PC-9 (cell line): ENCODE measurements around the gene BORCS5. TPM values are rescaled to one million over a fixed set of nuclear protein-coding genes. Genes with fewer than 3 reads are reported as not detected.
A peak's percentile ranks its signal among the peaks of the same experiment; 100 is the strongest.

Experiments
- BruUV-seq: library from RNA; stranded (reverse); fragments of 400-500 nt; replicated peaks from 2 replicates; lab custom pipeline; 2021; lab: Mats Ljungman, UMichigan
- CTCF ChIA-PET: fragments of 300-600 bp; sonication (Branson Sonifier 250); formaldehyde crosslinking; loops from one replicate; lab custom pipeline; 2022; ENCODE audit warnings: antibody characterized with exemption; lab: Charles Lee
- POLR2A ChIA-PET: fragments of 300-600 bp; sonication (Branson Sonifier 250); formaldehyde crosslinking; loops from one replicate; lab custom pipeline; 2022; ENCODE audit warnings: antibody characterized with exemption; ENCODE audit not compliant: unreplicated experiment; lab: Charles Lee
- DNase-seq, 2 experiments: peaks; one replicate each; pipeline versions ENCODE4 v3.0.0 to v3.0.0-alpha.2; 2015 to 2022; ENCODE audit warnings: mixed read lengths in 1 of 2
- H2AFZ ChIP-seq: fragments of 200-600 bp; sonication (generic); 2 replicates; pipeline ENCODE4 v1.8.1; 2017; ENCODE audit warnings: antibody characterized with exemption
- H3F3A ChIP-seq: fragments of 200-600 bp; sonication (generic); 2 replicates; pipeline ENCODE4 v1.8.1; 2017; ENCODE audit warnings: antibody characterized with exemption, mild to moderate bottlenecking, low read depth; ENCODE audit not compliant: insufficient read depth
- H3K27ac ChIP-seq: fragments of 200-600 bp; sonication (generic); 2 replicates; pipeline ENCODE4 v1.6.1; 2016; ENCODE audit warnings: mixed run types
- H3K27me3 ChIP-seq: fragments of 200-600 bp; sonication (generic); 2 replicates; pipeline ENCODE4 v1.6.1; 2016; ENCODE audit warnings: low read depth, mixed run types; ENCODE audit not compliant: insufficient read depth
- H3K36me3 ChIP-seq: fragments of 200-600 bp; sonication (generic); 2 replicates; pipeline ENCODE4 v1.6.1; 2016; ENCODE audit warnings: low read depth, mixed run types
- H3K4me1 ChIP-seq: fragments of 200-600 bp; sonication (generic); replicated peaks from 2 replicates; pipeline ENCODE4 v1.6.1; 2016; ENCODE audit warnings: mixed run types; ENCODE audit not compliant: insufficient read depth
- H3K4me2 ChIP-seq: fragments of 200-600 bp; sonication (generic); 2 replicates; pipeline ENCODE4 v1.6.1; 2017; ENCODE audit warnings: mixed run types
- H3K4me3 ChIP-seq: fragments of 200-600 bp; sonication (generic); 2 replicates; pipeline ENCODE4 v1.6.1; 2016; ENCODE audit warnings: mixed run types
- H3K79me2 ChIP-seq: fragments of 200-600 bp; sonication (generic); 2 replicates; pipeline ENCODE4 v1.6.1; 2017; ENCODE audit warnings: low read depth, mixed run types
- H3K9me2 ChIP-seq: fragments of 200-600 bp; sonication (generic); 2 replicates; pipeline ENCODE4 v1.8.1; 2017; ENCODE audit warnings: mild to moderate bottlenecking; ENCODE audit not compliant: insufficient read depth
- H3K9me3 ChIP-seq: fragments of 200-600 bp; sonication (generic); 2 replicates; pipeline ENCODE4 v1.8.1; 2016; ENCODE audit warnings: low read depth; ENCODE audit not compliant: insufficient read depth
- H4K20me1 ChIP-seq: fragments of 200-600 bp; sonication (generic); 2 replicates; pipeline ENCODE4 v1.8.1; 2017; ENCODE audit not compliant: insufficient read depth
- EZH2 ChIP-seq: fragments of 200-600 bp; sonication (generic); IDR thresholded peaks from 2 replicates; pipeline ENCODE4 v1.8.0; 2017; ENCODE audit warnings: antibody characterized with exemption, low read depth
- intact Hi-C: fragments of 100-400 bp; cut with micrococcal nuclease; formaldehyde crosslinking; loops from one replicate; pipeline ENCODE4 v1.10.0; 2022; ENCODE audit not compliant: unreplicated experiment
- total RNA-seq: library from RNA; stranded (reverse); gene quantifications from 2 replicates; pipeline ENCODE4 v1.2.3, GENCODE V29; 2021
- TF ChIP-seq, protein P1 (sequence below): fragments of 200-600 bp; sonication (generic); conservative IDR thresholded peaks from 2 replicates; pipeline ENCODE4 v1.6.1; 2017; ENCODE audit warnings: mixed run types, antibody characterized with exemption, mild to moderate bottlenecking, moderate library complexity

Gene BORCS5
- total RNA-seq, 1 experiment from 2014 or later: 19.7 TPM

DNA sequence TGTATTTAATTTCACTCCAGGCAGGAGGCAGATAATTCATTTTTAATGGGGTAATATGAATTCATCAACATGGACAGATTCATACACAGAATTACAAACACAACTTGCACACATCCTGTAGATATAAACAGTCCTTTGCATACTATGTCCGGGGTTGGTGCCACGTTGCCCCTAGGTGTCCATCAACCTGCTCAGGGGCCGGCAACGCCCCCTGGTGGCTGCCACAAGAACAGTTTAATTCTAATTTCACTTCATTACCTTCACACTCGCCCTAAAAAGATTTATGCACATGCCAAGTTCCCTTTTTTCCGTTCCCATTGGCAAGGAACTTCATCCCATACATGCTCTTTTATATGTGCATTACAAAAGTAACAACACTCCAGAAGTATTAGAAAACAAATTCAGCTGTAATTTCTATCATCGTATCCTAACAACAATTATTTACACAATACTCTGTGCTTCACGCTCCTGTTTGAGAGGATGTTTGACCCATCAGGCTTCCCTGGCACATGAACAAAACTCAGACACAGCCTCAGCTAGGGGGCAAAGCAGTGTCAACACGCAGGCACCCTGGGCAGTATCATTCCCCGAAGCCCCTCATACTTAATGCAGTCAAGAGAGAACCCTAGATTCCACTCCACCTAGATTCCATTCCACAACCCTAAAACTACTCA, 22.4 kb upstream of the BORCS5 start:
- no peak for TF ChIP-seq EZH2
- TF ChIP-seq, protein P1, sequence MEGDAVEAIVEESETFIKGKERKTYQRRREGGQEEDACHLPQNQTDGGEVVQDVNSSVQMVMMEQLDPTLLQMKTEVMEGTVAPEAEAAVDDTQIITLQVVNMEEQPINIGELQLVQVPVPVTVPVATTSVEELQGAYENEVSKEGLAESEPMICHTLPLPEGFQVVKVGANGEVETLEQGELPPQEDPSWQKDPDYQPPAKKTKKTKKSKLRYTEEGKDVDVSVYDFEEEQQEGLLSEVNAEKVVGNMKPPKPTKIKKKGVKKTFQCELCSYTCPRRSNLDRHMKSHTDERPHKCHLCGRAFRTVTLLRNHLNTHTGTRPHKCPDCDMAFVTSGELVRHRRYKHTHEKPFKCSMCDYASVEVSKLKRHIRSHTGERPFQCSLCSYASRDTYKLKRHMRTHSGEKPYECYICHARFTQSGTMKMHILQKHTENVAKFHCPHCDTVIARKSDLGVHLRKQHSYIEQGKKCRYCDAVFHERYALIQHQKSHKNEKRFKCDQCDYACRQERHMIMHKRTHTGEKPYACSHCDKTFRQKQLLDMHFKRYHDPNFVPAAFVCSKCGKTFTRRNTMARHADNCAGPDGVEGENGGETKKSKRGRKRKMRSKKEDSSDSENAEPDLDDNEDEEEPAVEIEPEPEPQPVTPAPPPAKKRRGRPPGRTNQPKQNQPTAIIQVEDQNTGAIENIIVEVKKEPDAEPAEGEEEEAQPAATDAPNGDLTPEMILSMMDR: peak; percentile 89
- no peak overlapping the region for H2AFZ ChIP-seq
- no TSS peak for BruUV-seq
- DNase-seq: peak in 1 of 2 experiments; percentile 57
- no peak overlapping the region for H3K4me3 ChIP-seq
- ChIA-PET CTCF (interaction anchor here (0.7 to 1.7 kb wide), 3 partner anchors 15 to 486 kb away, joined by 3 to 4 read pairs (median 4); partner anchors contain the start of gene MANSC1), POLR2A (no interaction called here)
- no peaks in the 10 kb centered on the region for H3K27me3 ChIP-seq
- no peaks in the 10 kb centered on the region for H4K20me1 ChIP-seq
- intact Hi-C loops: loop anchor here (1.0 to 10.0 kb wide), 9 partner anchors 52 to 830 kb away; no protein-coding TSS in a partner anchor
- H3K79me2 ChIP-seq: peaks cover 5% of the 10 kb centered on the region; the same call in 1 of the 2 replicates
- H3K27ac ChIP-seq: no peak overlapping the region
- H3K4me2 ChIP-seq: no peak overlapping the region
- peaks cover 44% of the 10 kb centered on the region for H3K4me1 ChIP-seq
- H3K9me2 ChIP-seq: no peaks in the 10 kb centered on the region
- no peaks in the 10 kb centered on the region for H3K9me3 ChIP-seq
- H3K36me3 ChIP-seq: 0 out of 2 replicates have a peak, but pooled peaks cover 6% of the 10 kb centered on the region
- H3F3A ChIP-seq: peaks cover 35% of the 10 kb centered on the region

DNA sequence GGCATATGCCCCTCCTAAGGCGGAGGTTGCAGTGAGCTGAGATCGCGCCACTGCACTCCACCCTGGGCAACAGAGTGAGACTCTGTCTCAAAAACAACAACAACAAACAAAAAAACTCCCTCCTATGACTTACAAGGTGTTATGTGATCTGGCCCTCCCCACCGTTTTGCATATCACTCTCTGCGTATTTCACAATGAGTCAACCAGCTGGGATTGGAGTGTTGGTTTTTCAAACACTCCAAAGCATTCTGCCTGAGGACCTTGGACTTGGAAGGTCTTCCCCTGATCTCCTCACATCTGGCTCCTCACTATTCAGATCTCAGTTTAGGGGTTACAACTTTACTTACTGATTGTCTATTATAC, 20.8 kb upstream of the BORCS5 start:
- Histone ChIP-seq H3K9me3 (no peaks in the 10 kb centered on the region), H3K9me2 (no peaks in the 10 kb centered on the region), H2AFZ (no peak overlapping the region), H3K4me3 (no peak overlapping the region), H3K27ac (no peak overlapping the region), H3F3A (peaks cover 27% of the 10 kb centered on the region), H4K20me1 (no peaks in the 10 kb centered on the region), H3K36me3 (no peaks in the 10 kb centered on the region), H3K4me1 (peaks cover 43% of the 10 kb centered on the region), H3K27me3 (no peaks in the 10 kb centered on the region), H3K79me2 (peaks cover 5% of the 10 kb centered on the region; the same call in 1 of the 2 replicates), H3K4me2 (no peak overlapping the region)
- CTCF ChIA-PET: interaction anchor here (0.6 to 1.2 kb wide), 2 partner anchors 8 to 1838 kb away, joined by 5 read pairs; no protein-coding TSS in a partner anchor
- DNase-seq: peak in 1 of 2 experiments; percentile 32
- POLR2A ChIA-PET: interaction anchor here (0.6 kb wide), 1 partner anchor 14 kb away, joined by 10 read pairs; no protein-coding TSS in a partner anchor
- TF ChIP-seq, protein P1: no peak
- TF ChIP-seq EZH2: no peak
- no TSS peak for BruUV-seq
- intact Hi-C loops: loop anchor here (10.0 kb wide), 3 partner anchors 601 to 831 kb away; no protein-coding TSS in a partner anchor

DNA sequence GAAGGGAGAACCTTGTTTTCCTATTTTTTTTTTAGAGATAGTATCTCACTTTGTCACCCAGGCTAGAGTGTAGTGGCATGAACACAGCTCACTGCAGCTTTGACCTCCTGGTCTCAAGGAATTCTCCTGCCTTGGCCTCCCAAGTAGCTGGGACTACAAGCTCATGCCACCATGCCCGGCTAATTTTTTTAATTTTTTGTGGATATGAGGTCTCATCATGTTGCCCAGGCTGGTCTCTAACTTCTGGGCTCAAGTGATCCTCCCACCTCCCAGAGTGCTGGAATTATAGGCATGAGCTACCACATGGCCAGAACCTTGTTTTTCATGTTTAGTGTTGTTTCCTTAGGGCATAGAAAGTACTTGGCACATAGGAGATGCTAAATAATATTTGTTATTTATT, 20.4 kb upstream of the BORCS5 start:
- Histone ChIP-seq H3K4me2 (no peak overlapping the region), H3K79me2 (peaks cover 5% of the 10 kb centered on the region; the same call in 1 of the 2 replicates), H3K9me2 (no peaks in the 10 kb centered on the region), H3F3A (peaks cover 28% of the 10 kb centered on the region), H3K4me3 (no peak overlapping the region), H2AFZ (no peak overlapping the region), H3K36me3 (no peaks in the 10 kb centered on the region), H4K20me1 (no peaks in the 10 kb centered on the region), H3K27ac (no peak overlapping the region), H3K4me1 (peaks cover 38% of the 10 kb centered on the region), H3K27me3 (no peaks in the 10 kb centered on the region), H3K9me3 (no peaks in the 10 kb centered on the region)
- DNase-seq: no peak
- ChIA-PET CTCF (interaction anchor here (0.6 to 1.2 kb wide), 2 partner anchors 9 to 1838 kb away, joined by 5 read pairs; no protein-coding TSS in a partner anchor), POLR2A (interaction anchor here (0.6 to 0.7 kb wide), 2 partner anchors 13 to 123 kb away, joined by 3 to 10 read pairs; no protein-coding TSS in a partner anchor)
- TF ChIP-seq EZH2: no peak
- TF ChIP-seq, protein P1: no peak
- TSS peak; percentile 59 for BruUV-seq
- intact Hi-C loops: loop anchor here (10.0 kb wide), 3 partner anchors 602 to 832 kb away; no protein-coding TSS in a partner anchor
